ENCODE measurements around the gene TBX10. TPM values are rescaled to one million over a fixed set of nuclear protein-coding genes. Genes with fewer than 3 reads are reported as not detected.
"Not testable (repeated sequence)": the region's sequence is repeated elsewhere in the genome, so short reads cannot be mapped to it uniquely, and the experiment has no call there.

The TBX10 gene
- total and polyA plus RNA-seq, 2 donors = 0.05 to 0.09 TPM

GRCh38 chr11:67606492-67607295, 32.9 kb downstream of the TBX10 start, which contains the start of gene NDUFV1:
NDUFV1 (plus strand) TSS chr11:67606936; CDS start chr11:67607005, 69 bp downstream.
- WGBS = under 1% methylated on average over 69 of the region's 69 CpGs
- H3K27ac ChIP-seq (ENCODE audit: low read depth in 1 of 2, low read length in 1 of 2) = peak within 1 kb of the TSS; percentile 67 to 76

DNA sequence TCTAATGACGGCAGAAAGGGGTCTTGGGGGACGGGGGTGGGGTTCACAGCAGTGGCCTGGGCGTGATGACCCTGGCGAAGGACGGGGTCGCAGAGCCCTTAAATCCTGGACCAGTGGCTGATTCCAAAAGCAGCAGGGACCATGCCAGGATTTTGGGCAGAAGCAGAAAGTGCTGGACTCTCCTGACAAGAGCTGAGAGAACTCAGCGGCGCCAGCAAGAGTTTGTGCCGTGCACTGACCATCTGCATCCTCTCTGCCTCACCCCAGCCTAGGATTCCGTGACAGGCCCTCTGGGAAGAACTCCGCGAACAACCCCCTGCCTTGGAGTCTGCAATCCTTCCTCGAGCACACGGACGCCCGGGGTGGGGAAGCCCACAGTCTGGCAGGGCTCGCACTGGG, 33.5 kb downstream of the TBX10 start:
- Histone ChIP-seq H3K4me3 (ENCODE audit: low read length in 2 of 2) (peak overlapping the region; percentile 76 to 91), H3K27ac (ENCODE audit: low read depth in 1 of 2, low read length in 1 of 2) (no peak overlapping the region), H3K4me1 (ENCODE audit: control insufficient read depth in 2 of 2, insufficient read depth in 2 of 2, low read length in 2 of 2) (peaks cover 17 to 20% of the 10 kb centered on the region in 2 donors), H3K9me3 (ENCODE audit: control insufficient read depth in 2 of 2, insufficient read depth in 1 of 2, low read length in 1 of 2) (no peaks in the 10 kb centered on the region), H3K36me3 (ENCODE audit: control insufficient read depth in 2 of 2, insufficient read depth in 2 of 2, low read length in 1 of 2) (peaks cover 25 to 29% of the 10 kb centered on the region in 2 donors), H3K27me3 (ENCODE audit: control insufficient read depth in 2 of 2, insufficient read depth in 1 of 2, low read length in 1 of 2) (peaks cover 0 to 6% of the 10 kb centered on the region in 2 donors)
- WGBS = 66% methylated on average over 17 of the region's 17 CpGs
- DNase-seq (ENCODE audit: low read depth in 6 of 9, low spot score in 9 of 9) = no peak

More at GRCh38 chr11:67606492-67607295, 32.9 kb downstream of the TBX10 start, which contains the start of gene NDUFV1:
- Histone ChIP-seq H3K4me3 (ENCODE audit: low read length in 2 of 2) (peak within 1 kb of the TSS; percentile 76 to 91), H3K4me1 (ENCODE audit: control insufficient read depth in 2 of 2, insufficient read depth in 2 of 2, low read length in 2 of 2) (peaks cover 17 to 20% of the 10 kb centered on the region in 2 donors), H3K36me3 (ENCODE audit: control insufficient read depth in 2 of 2, insufficient read depth in 2 of 2, low read length in 1 of 2) (peaks cover 31 to 35% of the 10 kb centered on the region in 2 donors), H3K9me3 (ENCODE audit: control insufficient read depth in 2 of 2, insufficient read depth in 1 of 2, low read length in 1 of 2) (no peaks in the 10 kb centered on the region), H3K27me3 (ENCODE audit: control insufficient read depth in 2 of 2, insufficient read depth in 1 of 2, low read length in 1 of 2) (peaks cover 0 to 5% of the 10 kb centered on the region in 2 donors)
- DNase-seq (ENCODE audit: low read depth in 6 of 9, low spot score in 9 of 9) = peak; percentile 87 to 98 (median 96)

GRCh38 chr11:67605231-67606011, 34.1 kb downstream of the TBX10 start:
- no peaks in the 10 kb centered on the region for H3K9me3 ChIP-seq (ENCODE audit: control insufficient read depth in 2 of 2, insufficient read depth in 1 of 2, low read length in 1 of 2)
- 86% methylated on average over 11 of the region's 11 CpGs for WGBS
- peaks cover 0 to 11% of the 10 kb centered on the region in 2 donors for H3K27me3 ChIP-seq (ENCODE audit: control insufficient read depth in 2 of 2, insufficient read depth in 1 of 2, low read length in 1 of 2)
- peaks cover 18 to 22% of the 10 kb centered on the region in 2 donors for H3K36me3 ChIP-seq (ENCODE audit: control insufficient read depth in 2 of 2, insufficient read depth in 2 of 2, low read length in 1 of 2)
- H3K27ac ChIP-seq (ENCODE audit: low read depth in 1 of 2, low read length in 1 of 2) = no peak overlapping the region
- H3K4me3 ChIP-seq (ENCODE audit: low read length in 2 of 2) = no peak overlapping the region
- no peak for DNase-seq (ENCODE audit: low read depth in 6 of 9, low spot score in 9 of 9)
- H3K4me1 ChIP-seq (ENCODE audit: control insufficient read depth in 2 of 2, insufficient read depth in 2 of 2, low read length in 2 of 2) = peaks cover 17 to 24% of the 10 kb centered on the region in 2 donors

- no peaks in the 10 kb centered on the region for H3K9me3 ChIP-seq (ENCODE audit: control insufficient read depth in 2 of 2, insufficient read depth in 1 of 2, low read length in 1 of 2)
- H3K4me1 ChIP-seq (ENCODE audit: control insufficient read depth in 2 of 2, insufficient read depth in 2 of 2, low read length in 2 of 2) = peaks cover 17 to 28% of the 10 kb centered on the region in 2 donors
- WGBS = 95% methylated on average over 2 of the region's 2 CpGs
- H3K4me3 ChIP-seq (ENCODE audit: low read length in 2 of 2) = no peak overlapping the region
- H3K36me3 ChIP-seq (ENCODE audit: control insufficient read depth in 2 of 2, insufficient read depth in 2 of 2, low read length in 1 of 2) = peaks cover 14 to 17% of the 10 kb centered on the region in 2 donors
- H3K27ac ChIP-seq (ENCODE audit: low read depth in 1 of 2, low read length in 1 of 2) = no peak overlapping the region
- DNase-seq (ENCODE audit: low read depth in 6 of 9, low spot score in 9 of 9) = no peak
- H3K27me3 ChIP-seq (ENCODE audit: control insufficient read depth in 2 of 2, insufficient read depth in 1 of 2, low read length in 1 of 2) = peaks cover 0 to 14% of the 10 kb centered on the region in 2 donors
Observed at GRCh38 chr11:67604815-67605214, 34.7 kb downstream of the TBX10 start.

GRCh38 chr11:67604119-67604518, 35.4 kb downstream of the TBX10 start:
- WGBS = 85% methylated on average over 2 of the region's 4 CpGs
- H3K27ac ChIP-seq (ENCODE audit: low read depth in 1 of 2, low read length in 1 of 2); DNase-seq (ENCODE audit: low read depth in 6 of 9, low spot score in 9 of 9); H3K4me3 ChIP-seq (ENCODE audit: low read length in 2 of 2); H3K9me3 ChIP-seq (ENCODE audit: control insufficient read depth in 2 of 2, insufficient read depth in 1 of 2, low read length in 1 of 2): not testable (repeated sequence)
- Histone ChIP-seq H3K4me1 (ENCODE audit: control insufficient read depth in 2 of 2, insufficient read depth in 2 of 2, low read length in 2 of 2) (peaks cover 17 to 28% of the 10 kb centered on the region in 2 donors), H3K36me3 (ENCODE audit: control insufficient read depth in 2 of 2, insufficient read depth in 2 of 2, low read length in 1 of 2) (peaks cover 9 to 11% of the 10 kb centered on the region in 2 donors), H3K27me3 (ENCODE audit: control insufficient read depth in 2 of 2, insufficient read depth in 1 of 2, low read length in 1 of 2) (peaks cover 0 to 14% of the 10 kb centered on the region in 2 donors)

DNA sequence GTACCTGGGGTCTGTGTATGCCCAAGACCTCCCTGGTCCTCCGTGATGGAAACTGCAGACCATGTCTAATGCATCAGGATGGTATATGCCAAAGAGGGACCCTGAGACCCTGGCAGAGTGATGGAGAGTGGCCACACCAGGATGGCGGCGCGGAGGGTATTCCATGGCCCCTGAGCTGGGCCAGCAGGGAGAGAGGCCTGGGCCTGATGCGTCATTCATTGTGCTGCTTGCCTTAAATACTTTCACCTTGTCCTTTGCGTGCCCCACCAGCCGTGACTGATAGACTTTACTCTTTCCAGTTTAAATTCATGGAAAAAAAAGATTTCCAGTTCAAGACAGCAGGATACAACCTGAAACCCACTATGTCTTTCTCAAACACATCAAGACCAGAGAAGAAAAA, 38.5 kb downstream of the TBX10 start:
- WGBS = 96% methylated on average over 7 of the region's 7 CpGs
- no peak overlapping the region for H3K4me3 ChIP-seq (ENCODE audit: low read length in 2 of 2)
- H3K36me3 ChIP-seq (ENCODE audit: control insufficient read depth in 2 of 2, insufficient read depth in 2 of 2, low read length in 1 of 2) = no peaks in the 10 kb centered on the region
- peaks cover 0 to 4% of the 10 kb centered on the region in 2 donors for H3K9me3 ChIP-seq (ENCODE audit: control insufficient read depth in 2 of 2, insufficient read depth in 1 of 2, low read length in 1 of 2)
- no peak for DNase-seq (ENCODE audit: low read depth in 6 of 9, low spot score in 9 of 9)
- peaks cover 0 to 14% of the 10 kb centered on the region in 2 donors for H3K27me3 ChIP-seq (ENCODE audit: control insufficient read depth in 2 of 2, insufficient read depth in 1 of 2, low read length in 1 of 2)
- peaks cover under 1 to 9% of the 10 kb centered on the region in 2 donors for H3K4me1 ChIP-seq (ENCODE audit: control insufficient read depth in 2 of 2, insufficient read depth in 2 of 2, low read length in 2 of 2)
- no peak overlapping the region for H3K27ac ChIP-seq (ENCODE audit: low read depth in 1 of 2, low read length in 1 of 2)

- DNase-seq (ENCODE audit: low read depth in 6 of 9, low spot score in 9 of 9) = no peak
- peaks cover 0 to 14% of the 10 kb centered on the region in 2 donors for H3K27me3 ChIP-seq (ENCODE audit: control insufficient read depth in 2 of 2, insufficient read depth in 1 of 2, low read length in 1 of 2)
- H3K27ac ChIP-seq (ENCODE audit: low read depth in 1 of 2, low read length in 1 of 2) = no peak overlapping the region
- peaks cover 0 to 4% of the 10 kb centered on the region in 2 donors for H3K9me3 ChIP-seq (ENCODE audit: control insufficient read depth in 2 of 2, insufficient read depth in 1 of 2, low read length in 1 of 2)
- WGBS = 16% methylated on average over 7 of the region's 7 CpGs
- no peak overlapping the region for H3K4me3 ChIP-seq (ENCODE audit: low read length in 2 of 2)
- H3K36me3 ChIP-seq (ENCODE audit: control insufficient read depth in 2 of 2, insufficient read depth in 2 of 2, low read length in 1 of 2) = no peaks in the 10 kb centered on the region
- H3K4me1 ChIP-seq (ENCODE audit: control insufficient read depth in 2 of 2, insufficient read depth in 2 of 2, low read length in 2 of 2) = peaks cover 0 to 8% of the 10 kb centered on the region in 2 donors
Observed at GRCh38 chr11:67600324-67601029, 39.1 kb downstream of the TBX10 start.

GRCh38 chr11:67599149-67599548, 40.4 kb downstream of the TBX10 start:
- Histone ChIP-seq H3K4me1 (ENCODE audit: control insufficient read depth in 2 of 2, insufficient read depth in 2 of 2, low read length in 2 of 2) (peaks cover 0 to 8% of the 10 kb centered on the region in 2 donors), H3K36me3 (ENCODE audit: control insufficient read depth in 2 of 2, insufficient read depth in 2 of 2, low read length in 1 of 2) (no peaks in the 10 kb centered on the region), H3K4me3 (ENCODE audit: low read length in 2 of 2) (no peak overlapping the region), H3K9me3 (ENCODE audit: control insufficient read depth in 2 of 2, insufficient read depth in 1 of 2, low read length in 1 of 2) (peaks cover 0 to 4% of the 10 kb centered on the region in 2 donors), H3K27me3 (ENCODE audit: control insufficient read depth in 2 of 2, insufficient read depth in 1 of 2, low read length in 1 of 2) (peaks cover 0 to 9% of the 10 kb centered on the region in 2 donors), H3K27ac (ENCODE audit: low read depth in 1 of 2, low read length in 1 of 2) (no peak overlapping the region)
- DNase-seq (ENCODE audit: low read depth in 6 of 9, low spot score in 9 of 9) = no peak
- 89% methylated on average over 1 of the region's 1 CpG for WGBS
